Neuron (in vitro differentiated cells): Measurements from ENCODE around the gene ERCC6L2.

ENCODE experiments used
- H2AFZ ChIP-seq: one replicate; pipeline ENCODE4 v1.6.1; 2013; ENCODE audit warnings: low read depth, mild to moderate bottlenecking, inconsistent platforms, low read length, moderate library complexity
- H3K27me3 ChIP-seq: one replicate; pipeline ENCODE4 v1.6.1; 2013; ENCODE audit warnings: low read length; ENCODE audit not compliant: insufficient read depth
- H3K36me3 ChIP-seq: one replicate; pipeline ENCODE4 v1.6.1; 2013; ENCODE audit warnings: low read length; ENCODE audit not compliant: insufficient read depth
- H3K4me1 ChIP-seq: one replicate; pipeline ENCODE4 v1.6.1; 2013; ENCODE audit warnings: low read length; ENCODE audit not compliant: insufficient read depth
- H3K4me3 ChIP-seq: 2 replicates; pipeline ENCODE4 v1.5.1; 2013; ENCODE audit warnings: mild to moderate bottlenecking, low read length, moderate library complexity
- H3K9me3 ChIP-seq: one replicate; pipeline ENCODE4 v1.6.1; 2013; ENCODE audit warnings: low read length

Gene ERCC6L2

DNA sequence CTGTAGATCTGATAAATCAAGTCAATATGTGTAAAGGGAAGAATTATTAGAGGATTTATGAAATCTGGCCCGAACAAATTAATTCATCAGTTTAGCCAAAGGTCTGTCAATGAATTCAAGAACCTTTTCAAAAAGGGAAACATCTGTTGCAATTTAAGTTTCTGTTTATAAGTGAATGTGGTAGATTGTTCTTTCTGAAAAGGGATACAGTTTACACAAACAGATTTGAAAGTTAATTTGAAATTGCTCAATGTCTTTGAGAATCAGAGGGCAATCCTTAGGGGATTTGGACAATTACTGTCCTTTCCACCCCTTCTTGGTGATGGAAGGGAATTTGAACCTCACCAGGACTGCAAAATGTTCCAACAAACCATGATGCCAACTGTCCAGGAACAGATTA, 29.7 kb upstream of the ERCC6L2 start:
- Histone ChIP-seq H3K4me1 (no peaks in the 10 kb centered on the region), H3K36me3 (peaks cover 9% of the 10 kb centered on the region), H3K4me3 (no peak overlapping the region), H3K27me3 (no peaks in the 10 kb centered on the region), H2AFZ (no peak overlapping the region), H3K9me3 (peaks cover 3% of the 10 kb centered on the region)

DNA sequence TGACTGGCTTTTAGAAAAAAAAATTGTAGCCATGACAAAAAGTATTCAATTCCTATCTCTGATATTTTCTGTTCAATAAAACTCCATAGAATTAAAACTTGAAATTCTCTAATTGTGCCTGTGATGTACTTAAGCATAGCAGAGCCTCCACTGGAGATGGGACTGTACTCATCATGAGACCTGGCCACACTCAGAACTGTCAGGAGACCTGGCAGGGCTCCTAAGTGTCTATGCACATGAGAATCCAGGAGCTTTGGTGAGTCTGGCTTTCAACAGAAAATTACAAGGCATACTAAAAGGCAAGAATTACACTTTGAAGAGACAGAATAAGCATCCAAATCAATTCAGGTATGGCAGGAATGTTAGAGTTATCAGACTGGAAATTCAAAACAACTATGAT, 26.7 kb upstream of the ERCC6L2 start:
- no peaks in the 10 kb centered on the region for H3K4me1 ChIP-seq
- H2AFZ ChIP-seq = no peak overlapping the region

DNA sequence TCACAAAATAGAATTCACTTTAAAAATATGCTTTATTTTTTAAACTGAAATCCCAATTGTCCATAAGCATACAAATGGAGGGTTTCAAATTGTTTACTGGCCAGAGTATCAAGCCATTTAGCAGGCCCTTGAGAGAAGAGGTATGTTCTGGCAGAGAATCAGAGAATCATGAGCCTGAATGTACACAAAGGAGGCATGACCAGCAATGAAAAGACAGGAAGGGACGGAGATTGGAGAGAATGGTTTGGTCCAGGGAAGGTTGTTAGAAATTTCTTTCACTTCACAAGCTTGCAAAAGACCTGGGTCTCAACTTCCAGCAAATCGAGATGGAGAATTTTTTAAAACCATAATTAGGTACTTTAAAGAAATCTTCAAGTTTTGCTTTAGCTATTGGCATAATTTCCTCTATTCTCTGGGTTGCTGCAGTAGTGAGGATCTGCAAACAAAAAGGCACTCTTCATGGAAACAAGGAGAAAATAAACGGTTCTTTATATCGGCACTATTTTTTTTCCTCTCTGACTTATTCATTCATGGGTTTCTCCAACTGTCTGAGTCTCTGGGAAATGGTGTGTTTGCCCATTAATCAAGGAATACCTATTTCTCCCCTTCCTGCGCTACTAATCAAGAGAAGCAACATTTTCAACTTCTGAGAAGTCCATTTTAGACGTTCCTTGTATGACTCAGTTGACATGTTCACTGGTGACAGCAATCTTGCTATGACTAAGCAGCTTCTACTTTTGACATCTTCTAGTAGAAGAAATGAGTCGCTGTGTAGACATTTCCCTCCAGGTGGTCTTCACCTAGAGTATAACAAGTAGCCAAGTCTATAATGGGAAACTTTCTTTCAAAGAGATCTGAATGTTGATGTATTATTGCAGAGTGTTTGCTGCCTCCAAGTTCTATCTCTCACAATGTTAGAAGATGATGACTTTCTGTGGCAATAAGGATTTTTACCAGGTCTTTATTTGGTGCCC, 23.1 kb upstream of the ERCC6L2 start:
- Histone ChIP-seq H3K9me3 (peaks cover 3% of the 10 kb centered on the region), H3K27me3 (no peaks in the 10 kb centered on the region), H3K36me3 (peaks cover 10% of the 10 kb centered on the region), H3K4me1 (no peaks in the 10 kb centered on the region), H2AFZ (no peak overlapping the region), H3K4me3 (no peak overlapping the region)

More for the DNA sequence above, 26.7 kb upstream of the ERCC6L2 start:
- peaks cover 9% of the 10 kb centered on the region for H3K36me3 ChIP-seq
- H3K9me3 ChIP-seq = peaks cover 3% of the 10 kb centered on the region
- no peaks in the 10 kb centered on the region for H3K27me3 ChIP-seq
- H3K4me3 ChIP-seq = no peak overlapping the region

GRCh38 chr9:95854386-95855020, 21.0 kb upstream of the ERCC6L2 start:
- H3K27me3 ChIP-seq = no peaks in the 10 kb centered on the region

DNA sequence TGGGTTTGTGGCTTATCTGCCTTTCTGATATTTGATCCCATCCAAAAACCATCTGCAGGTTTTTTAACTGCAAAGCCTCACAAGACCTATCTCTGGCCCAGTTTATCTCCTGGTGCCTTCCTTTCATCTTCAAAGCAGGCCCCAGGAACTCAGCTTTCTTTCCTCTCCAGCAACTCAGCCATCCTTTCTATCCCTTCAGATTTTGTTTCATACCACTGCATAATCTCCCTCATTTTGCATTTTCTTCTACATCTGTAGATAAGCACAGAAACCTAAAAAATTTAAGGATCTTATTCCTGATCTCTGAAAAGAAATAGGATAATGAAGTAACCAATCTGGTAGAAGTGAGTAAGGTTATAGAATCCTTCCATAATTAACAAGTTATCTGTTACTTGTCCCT, 19.5 kb upstream of the ERCC6L2 start:
- Histone ChIP-seq H2AFZ (no peak overlapping the region), H3K9me3 (no peaks in the 10 kb centered on the region), H3K36me3 (peaks cover 2% of the 10 kb centered on the region), H3K4me1 (no peaks in the 10 kb centered on the region), H3K27me3 (no peaks in the 10 kb centered on the region), H3K4me3 (no peak overlapping the region)

More at GRCh38 chr9:95854386-95855020, 21.0 kb upstream of the ERCC6L2 start:
- Histone ChIP-seq H3K4me3 (no peak overlapping the region), H3K36me3 (peaks cover 4% of the 10 kb centered on the region), H3K9me3 (no peaks in the 10 kb centered on the region), H2AFZ (no peak overlapping the region), H3K4me1 (no peaks in the 10 kb centered on the region)

DNA sequence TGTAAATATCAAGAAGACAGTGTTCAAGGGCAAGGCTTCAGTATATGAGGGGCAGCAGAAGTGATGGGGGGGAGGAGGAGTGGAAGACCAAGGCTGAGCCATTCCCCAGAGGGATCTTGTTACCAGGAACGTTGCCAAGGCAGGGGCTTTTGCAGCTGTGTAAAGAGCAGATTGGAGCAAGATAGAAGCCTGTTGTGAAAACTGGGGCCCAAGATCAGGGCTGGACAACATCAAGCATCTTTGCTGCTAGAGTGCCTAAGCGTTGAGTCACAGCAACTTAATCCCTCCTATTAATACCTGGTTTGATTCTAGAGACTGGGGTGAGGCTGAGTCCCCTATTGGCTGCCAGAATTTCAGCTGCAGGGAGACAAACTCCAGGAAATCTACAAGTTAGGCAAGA, 18.4 kb upstream of the ERCC6L2 start:
- Histone ChIP-seq H3K27me3 (no peaks in the 10 kb centered on the region), H3K36me3 (peaks cover 2% of the 10 kb centered on the region), H3K4me1 (no peaks in the 10 kb centered on the region), H2AFZ (no peak overlapping the region), H3K9me3 (peaks cover 4% of the 10 kb centered on the region), H3K4me3 (no peak overlapping the region)

GRCh38 chr9:95857896-95858295, 17.6 kb upstream of the ERCC6L2 start:
- peaks cover 7% of the 10 kb centered on the region for H3K9me3 ChIP-seq
- no peak overlapping the region for H3K4me3 ChIP-seq
- no peaks in the 10 kb centered on the region for H3K4me1 ChIP-seq
- no peaks in the 10 kb centered on the region for H3K27me3 ChIP-seq
- H2AFZ ChIP-seq = no peak overlapping the region
- H3K36me3 ChIP-seq = peaks cover 2% of the 10 kb centered on the region

DNA sequence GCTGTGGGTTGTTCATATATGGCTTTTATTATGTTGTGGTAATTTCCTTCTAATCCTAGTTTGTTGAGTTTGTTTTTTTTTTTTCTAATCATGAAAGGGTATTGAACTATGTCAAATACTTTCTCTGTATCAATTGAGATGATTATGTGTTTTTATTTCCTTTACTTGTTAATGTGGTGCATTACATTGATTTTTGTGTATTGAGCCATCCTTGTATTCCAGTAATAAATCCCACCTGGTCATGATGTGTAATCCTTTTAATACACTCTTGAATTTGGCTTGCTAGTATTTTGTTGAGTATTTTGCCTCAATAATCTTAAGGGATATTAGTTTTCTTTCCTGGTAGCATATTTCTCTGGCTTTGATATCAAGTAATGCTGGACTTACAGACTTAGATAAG, 13.1 kb upstream of the ERCC6L2 start:
- no peaks in the 10 kb centered on the region for H3K4me1 ChIP-seq
- no peak overlapping the region for H2AFZ ChIP-seq
- no peak overlapping the region for H3K4me3 ChIP-seq
- H3K36me3 ChIP-seq = no peaks in the 10 kb centered on the region
- no peaks in the 10 kb centered on the region for H3K27me3 ChIP-seq
- H3K9me3 ChIP-seq = peaks cover 7% of the 10 kb centered on the region

DNA sequence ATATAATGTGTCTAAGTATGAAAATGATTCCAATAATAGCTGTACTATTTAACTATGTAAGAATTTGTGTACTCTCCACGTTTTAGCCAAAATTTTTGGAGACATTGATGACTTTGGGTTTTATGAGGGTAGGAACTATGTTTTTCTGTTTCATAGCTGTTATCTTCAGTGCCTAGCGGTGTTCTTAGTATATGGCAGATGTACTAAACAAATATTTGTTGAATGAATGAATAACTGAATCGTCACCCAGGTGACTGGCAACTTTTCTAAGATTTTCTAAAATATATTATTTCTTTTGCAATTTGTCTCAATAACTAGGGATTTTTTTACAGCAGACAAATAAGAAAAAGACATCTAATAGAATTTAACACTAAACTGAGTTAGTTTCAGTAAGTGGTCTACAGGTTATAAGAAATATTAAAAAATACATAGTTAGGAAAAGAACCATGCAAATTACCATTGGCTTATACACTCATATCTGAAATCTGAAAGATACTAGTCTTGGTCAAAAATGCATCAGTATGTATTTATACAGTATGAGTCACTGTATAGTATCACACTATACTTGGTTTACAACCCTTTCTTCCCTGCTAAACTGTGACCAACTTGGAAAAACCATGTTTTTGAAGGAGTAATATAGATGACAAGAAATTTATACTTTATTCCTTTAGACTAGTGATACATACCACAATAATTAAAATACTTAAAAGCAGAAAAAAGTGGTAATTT, 10.5 kb upstream of the ERCC6L2 start:
- Histone ChIP-seq H3K4me3 (no peak overlapping the region), H3K36me3 (peaks cover 3% of the 10 kb centered on the region), H3K27me3 (no peaks in the 10 kb centered on the region), H3K9me3 (peaks cover 7% of the 10 kb centered on the region), H3K4me1 (no peaks in the 10 kb centered on the region), H2AFZ (no peak overlapping the region)

DNA sequence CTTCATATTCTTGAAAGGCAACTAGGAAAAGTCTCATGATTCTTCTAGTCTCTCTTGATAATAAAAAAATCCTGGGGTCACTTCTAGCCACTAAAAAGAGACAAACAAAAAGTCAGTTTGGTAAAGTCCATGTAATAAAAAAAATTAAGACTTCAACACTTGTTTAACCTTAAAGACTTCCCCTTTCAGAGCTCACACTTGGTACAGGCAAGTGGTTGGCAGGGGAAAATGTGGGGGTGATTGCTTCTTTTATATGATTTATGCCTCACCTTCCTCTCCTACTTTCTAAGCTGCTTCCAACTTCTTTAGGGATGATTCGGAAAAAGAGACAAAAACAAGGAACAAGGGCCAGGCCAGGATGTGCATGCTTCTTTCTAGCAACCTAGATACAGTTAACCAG, 5.1 kb upstream of the ERCC6L2 start:
- Histone ChIP-seq H3K4me1 (peaks cover 9% of the 10 kb centered on the region), H2AFZ (no peak overlapping the region), H3K36me3 (peaks cover 13% of the 10 kb centered on the region), H3K9me3 (no peaks in the 10 kb centered on the region), H3K27me3 (no peaks in the 10 kb centered on the region), H3K4me3 (no peak overlapping the region)

GRCh38 chr9:95870906-95871305, 4.6 kb upstream of the ERCC6L2 start:
- Histone ChIP-seq H3K4me1 (peaks cover 9% of the 10 kb centered on the region), H2AFZ (no peak overlapping the region), H3K36me3 (peaks cover 13% of the 10 kb centered on the region), H3K9me3 (no peaks in the 10 kb centered on the region), H3K27me3 (no peaks in the 10 kb centered on the region), H3K4me3 (no peak overlapping the region)

DNA sequence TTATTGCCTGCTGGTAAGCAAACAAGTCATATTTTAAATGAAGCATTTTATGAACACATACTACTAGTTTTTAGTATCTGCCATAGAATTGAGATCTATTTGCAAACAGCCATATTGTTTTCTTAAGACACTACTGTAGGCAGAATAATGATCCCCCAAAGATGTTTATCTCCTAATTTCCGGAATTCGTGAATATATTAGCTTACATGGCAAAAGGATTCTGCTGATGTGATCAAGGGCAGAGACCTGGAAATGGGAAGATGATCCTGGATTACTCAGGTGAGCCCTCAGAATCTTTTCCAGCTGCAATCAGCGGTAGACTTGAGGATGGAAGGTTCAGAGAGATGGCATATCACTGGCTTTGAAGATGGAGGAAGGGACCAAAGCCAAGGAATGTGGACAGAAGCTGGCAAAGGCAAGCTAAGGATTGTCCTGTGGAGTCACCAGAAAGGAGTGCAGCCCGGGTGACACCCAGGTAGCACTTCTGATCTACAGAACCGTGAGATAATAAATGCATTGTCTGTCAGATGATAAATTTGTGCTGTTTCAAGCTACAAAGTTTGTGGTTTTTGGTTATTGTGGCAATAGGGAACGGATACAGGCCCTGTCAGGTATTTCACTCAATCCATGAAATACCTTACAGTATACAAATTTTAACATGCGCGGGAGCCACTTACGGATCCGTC, 1.0 kb upstream of the ERCC6L2 start:
- Histone ChIP-seq H3K4me1 (peaks cover 17% of the 10 kb centered on the region), H2AFZ (no peak overlapping the region), H3K27me3 (no peaks in the 10 kb centered on the region), H3K36me3 (peaks cover 11% of the 10 kb centered on the region), H3K9me3 (no peaks in the 10 kb centered on the region), H3K4me3 (no peak overlapping the region)
